ENCODE results near the gene IPPK. TPM values are rescaled to one million over a fixed set of nuclear protein-coding genes. Genes with fewer than 3 reads are reported as not detected.

The IPPK gene
- total RNA-seq, 1 donor from 2014 or later: 39.5 TPM

GRCh38 chr9:92617195-92617813 is 52.6 kb downstream of the IPPK start:
- no peaks in the 10 kb centered on the region for H3K27me3 ChIP-seq
- peak overlapping the region; percentile 92 for H3K27ac ChIP-seq
- no peak overlapping the region for H3K4me3 ChIP-seq
- intact Hi-C loops (cut with DNase I): no loop called here
- no peak for TF ChIP-seq POLR2AphosphoS5 (IDR thresholded peaks at IDR 0.05; ENCODE audit: insufficient read depth in 1 of 2, low read depth in 1 of 2)
- TF ChIP-seq CTCF (IDR thresholded peaks at IDR 0.05): no peak
- TF ChIP-seq POLR2A (IDR thresholded peaks at IDR 0.05): no peak
- H3K9me3 ChIP-seq: no peaks in the 10 kb centered on the region
- H3K4me1 ChIP-seq: peaks cover 64% of the 10 kb centered on the region
- peak; percentile 80 to 87 for DNase-seq (ENCODE audit: extremely low spot score in 2 of 2)
- peaks cover 0 to 5% of the 10 kb centered on the region in 2 donors for H3K36me3 ChIP-seq

DNA sequence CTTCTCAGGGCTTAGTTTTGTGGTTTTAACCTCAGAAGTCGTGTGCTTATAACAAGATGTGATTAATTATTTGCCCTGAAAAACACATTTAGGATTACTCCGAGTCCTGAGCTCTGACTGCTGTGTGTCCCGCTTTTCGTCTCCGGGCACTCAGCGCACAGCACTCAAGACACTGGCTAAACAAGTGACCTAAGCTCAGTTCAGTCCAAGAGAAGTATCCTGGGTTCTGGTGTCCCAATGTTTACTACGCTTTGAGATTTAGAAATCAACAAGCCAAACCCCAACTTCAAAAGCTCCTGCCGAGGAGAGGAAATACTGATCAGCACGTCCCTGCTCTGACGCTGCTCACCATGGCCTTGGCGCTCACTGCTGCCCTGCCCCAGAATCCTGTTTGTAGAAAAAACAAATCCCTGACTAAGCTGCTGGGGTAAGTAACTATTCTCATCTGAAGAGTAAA is 53.2 kb downstream of the IPPK start:
- Histone ChIP-seq H3K4me1 (peaks cover 70% of the 10 kb centered on the region), H3K9me3 (no peaks in the 10 kb centered on the region), H3K27ac (peak overlapping the region; percentile 92), H3K27me3 (no peaks in the 10 kb centered on the region), H3K4me3 (no peak overlapping the region), H3K36me3 (peaks cover 0 to 11% of the 10 kb centered on the region in 2 donors)
- DNase-seq (ENCODE audit: extremely low spot score in 2 of 2): peak; percentile 34 to 80
- intact Hi-C loops (cut with DNase I): no loop called here
- TF ChIP-seq POLR2A (IDR thresholded peaks at IDR 0.05) (no peak), POLR2AphosphoS5 (IDR thresholded peaks at IDR 0.05; ENCODE audit: insufficient read depth in 1 of 2, low read depth in 1 of 2) (no peak), CTCF (IDR thresholded peaks at IDR 0.05) (no peak)

DNA sequence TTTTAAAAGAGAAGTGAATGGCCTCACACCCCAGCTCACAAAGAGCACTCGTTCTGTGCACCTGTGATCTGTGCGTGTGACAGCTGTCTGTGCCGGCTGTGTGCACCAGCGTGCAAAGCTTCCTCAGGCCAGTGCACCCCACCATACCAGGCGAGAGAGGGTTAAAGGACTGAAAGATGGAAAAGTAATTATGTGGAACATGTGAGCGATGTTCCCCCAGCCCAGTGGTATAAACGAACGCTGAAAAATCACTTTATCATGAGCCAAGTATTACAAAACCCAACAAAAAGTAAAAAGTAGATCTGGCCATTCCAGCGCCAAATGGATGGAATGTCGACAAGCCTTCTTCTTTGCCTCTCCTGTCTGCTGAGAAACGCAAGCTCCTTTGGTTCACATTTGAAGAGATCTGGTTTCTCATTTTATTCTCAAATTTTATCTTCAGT is 53.7 kb downstream of the IPPK start:
- Histone ChIP-seq H3K36me3 (peaks cover 0 to 11% of the 10 kb centered on the region in 2 donors), H3K4me3 (no peak overlapping the region), H3K27me3 (no peaks in the 10 kb centered on the region), H3K27ac (peak overlapping the region; percentile 92), H3K4me1 (peaks cover 74% of the 10 kb centered on the region), H3K9me3 (no peaks in the 10 kb centered on the region)
- TF ChIP-seq POLR2AphosphoS5 (IDR thresholded peaks at IDR 0.05; ENCODE audit: insufficient read depth in 1 of 2, low read depth in 1 of 2): peak in 1 of 2 donors; percentile 28
- no peak for TF ChIP-seq CTCF (IDR thresholded peaks at IDR 0.05)
- intact Hi-C loops (cut with DNase I): no loop called here
- peak; percentile 55 to 67 for DNase-seq (ENCODE audit: extremely low spot score in 2 of 2)

- Histone ChIP-seq H3K27me3 (no peaks in the 10 kb centered on the region), H3K4me1 (peaks cover 77% of the 10 kb centered on the region), H3K9me3 (no peaks in the 10 kb centered on the region), H3K27ac (peak overlapping the region; percentile 92), H3K36me3 (peaks cover 0 to 11% of the 10 kb centered on the region in 2 donors), H3K4me3 (no peak overlapping the region)
- intact Hi-C loops (cut with DNase I): no loop called here
- TF ChIP-seq POLR2AphosphoS5 (IDR thresholded peaks at IDR 0.05; ENCODE audit: insufficient read depth in 1 of 2, low read depth in 1 of 2): no peak
- TF ChIP-seq CTCF (IDR thresholded peaks at IDR 0.05): no peak
- TF ChIP-seq POLR2A (IDR thresholded peaks at IDR 0.05): no peak
- peak; percentile 34 for DNase-seq (ENCODE audit: extremely low spot score in 2 of 2)
Measured at GRCh38 chr9:92615790-92616189, 54.1 kb downstream of the IPPK start.

- TF ChIP-seq CTCF (IDR thresholded peaks at IDR 0.05) (no peak), POLR2A (IDR thresholded peaks at IDR 0.05) (no peak), POLR2AphosphoS5 (IDR thresholded peaks at IDR 0.05; ENCODE audit: insufficient read depth in 1 of 2, low read depth in 1 of 2) (no peak)
- Histone ChIP-seq H3K27ac (peak overlapping the region; percentile 92), H3K36me3 (peaks cover 0 to 11% of the 10 kb centered on the region in 2 donors), H3K4me3 (no peak overlapping the region), H3K27me3 (no peaks in the 10 kb centered on the region), H3K4me1 (peaks cover 74% of the 10 kb centered on the region), H3K9me3 (no peaks in the 10 kb centered on the region)
- intact Hi-C loops (cut with DNase I): no loop called here
- peak; percentile 67 to 77 for DNase-seq (ENCODE audit: extremely low spot score in 2 of 2)
Measured at GRCh38 chr9:92614763-92615461, 55.0 kb downstream of the IPPK start.
